ENCODE results near the gene BRSK2. TPM values are rescaled to one million over a fixed set of nuclear protein-coding genes. Genes with fewer than 3 reads are reported as not detected.

Gene BRSK2
- total RNA-seq, 2 donors from 2014 or later: 67.5 to 113 TPM

DNA sequence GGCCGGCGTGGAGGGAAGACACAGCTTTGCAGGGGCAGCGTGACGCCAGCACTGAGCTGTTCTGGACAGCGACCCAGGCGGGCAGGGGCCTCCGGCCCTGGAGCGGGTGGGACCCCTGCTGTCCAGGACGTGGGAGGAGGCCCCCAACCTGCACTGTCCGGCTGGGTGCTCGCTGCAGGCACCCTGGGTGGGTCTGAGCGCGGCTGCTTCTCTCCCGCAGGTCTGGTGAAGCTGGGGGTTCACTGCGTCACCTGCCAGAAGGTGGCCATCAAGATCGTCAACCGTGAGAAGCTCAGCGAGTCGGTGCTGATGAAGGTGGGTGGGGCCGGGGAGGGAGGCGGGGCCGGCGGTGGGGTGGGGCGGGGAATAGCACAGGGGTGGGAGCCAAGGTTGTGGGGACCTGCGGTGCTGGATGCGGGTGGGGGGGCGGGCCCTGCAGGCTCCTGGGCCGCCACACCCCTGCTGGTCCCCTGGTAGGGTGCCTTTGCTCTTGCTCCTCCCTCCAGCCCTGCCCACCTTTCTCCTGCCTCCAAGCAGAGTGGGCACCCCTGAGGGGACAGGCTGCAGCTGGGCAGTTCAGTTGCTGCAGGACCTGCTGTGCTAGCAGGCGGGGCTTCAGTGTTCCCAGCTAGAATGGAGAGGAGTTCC, 46.2 kb downstream of the BRSK2 start:
- TF ChIP-seq, protein P1, sequence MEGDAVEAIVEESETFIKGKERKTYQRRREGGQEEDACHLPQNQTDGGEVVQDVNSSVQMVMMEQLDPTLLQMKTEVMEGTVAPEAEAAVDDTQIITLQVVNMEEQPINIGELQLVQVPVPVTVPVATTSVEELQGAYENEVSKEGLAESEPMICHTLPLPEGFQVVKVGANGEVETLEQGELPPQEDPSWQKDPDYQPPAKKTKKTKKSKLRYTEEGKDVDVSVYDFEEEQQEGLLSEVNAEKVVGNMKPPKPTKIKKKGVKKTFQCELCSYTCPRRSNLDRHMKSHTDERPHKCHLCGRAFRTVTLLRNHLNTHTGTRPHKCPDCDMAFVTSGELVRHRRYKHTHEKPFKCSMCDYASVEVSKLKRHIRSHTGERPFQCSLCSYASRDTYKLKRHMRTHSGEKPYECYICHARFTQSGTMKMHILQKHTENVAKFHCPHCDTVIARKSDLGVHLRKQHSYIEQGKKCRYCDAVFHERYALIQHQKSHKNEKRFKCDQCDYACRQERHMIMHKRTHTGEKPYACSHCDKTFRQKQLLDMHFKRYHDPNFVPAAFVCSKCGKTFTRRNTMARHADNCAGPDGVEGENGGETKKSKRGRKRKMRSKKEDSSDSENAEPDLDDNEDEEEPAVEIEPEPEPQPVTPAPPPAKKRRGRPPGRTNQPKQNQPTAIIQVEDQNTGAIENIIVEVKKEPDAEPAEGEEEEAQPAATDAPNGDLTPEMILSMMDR (IDR thresholded peaks at IDR 0.05): no peak
- TF ChIP-seq POLR2A (IDR thresholded peaks at IDR 0.05): no peak
- Histone ChIP-seq H3K36me3 (replicated peaks in 1 of 2; ENCODE audit: insufficient read depth in 1 of 2, low read depth in 2 of 2) (no peaks in the 10 kb centered on the region), H3K27me3 (no peaks in the 10 kb centered on the region), H3K9me3 (no peaks in the 10 kb centered on the region), H3K27ac (peak overlapping the region in 1 of 4 donors; percentile 32), H3K4me3 (no peak overlapping the region), H3K4me1 (peaks cover 55% of the 10 kb centered on the region)
- ATAC-seq (no peak), DNase-seq (no peak)
- WGBS, 2 donors: 26 to 42% methylated on average over 4 to 27 of the region's 29 CpGs
- intact Hi-C loops (cut with DNase I): no loop called here

GRCh38 chr11:1436468-1437039, 46.8 kb downstream of the BRSK2 start:
- Histone ChIP-seq H3K4me3 (no peak overlapping the region), H3K27me3 (no peaks in the 10 kb centered on the region), H3K27ac (peak overlapping the region in 2 of 4 donors; percentile 32 to 44), H3K4me1 (peaks cover 55% of the 10 kb centered on the region), H3K9me3 (no peaks in the 10 kb centered on the region), H3K36me3 (replicated peaks in 1 of 2; ENCODE audit: insufficient read depth in 1 of 2, low read depth in 2 of 2) (no peaks in the 10 kb centered on the region)
- TF ChIP-seq, protein P1 (IDR thresholded peaks at IDR 0.05): no peak
- no peak for TF ChIP-seq POLR2A (IDR thresholded peaks at IDR 0.05)
- WGBS, 2 donors: 38 to 39% methylated on average over 3 to 13 of the region's 13 CpGs
- ATAC-seq: no peak
- intact Hi-C loops (cut with DNase I): no loop called here
- DNase-seq: no peak

GRCh38 chr11:1437500-1437899, 47.8 kb downstream of the BRSK2 start:
- DNase-seq (peak; percentile 74 to 88 (median 78)), ATAC-seq (peak; percentile 83)
- Histone ChIP-seq H3K36me3 (replicated peaks in 1 of 2; ENCODE audit: insufficient read depth in 1 of 2, low read depth in 2 of 2) (peaks cover 0 to 2% of the 10 kb centered on the region in 2 donors), H3K4me1 (peaks cover 55% of the 10 kb centered on the region), H3K4me3 (no peak overlapping the region), H3K27ac (peak overlapping the region in 2 of 4 donors; percentile 16 to 44), H3K9me3 (no peaks in the 10 kb centered on the region), H3K27me3 (no peaks in the 10 kb centered on the region)
- TF ChIP-seq, protein P1 (IDR thresholded peaks at IDR 0.05): no peak
- peak in 1 of 3 donors; percentile 6 for TF ChIP-seq POLR2A (IDR thresholded peaks at IDR 0.05)
- 38% methylated on average over 6 of the region's 6 CpGs; no CpG with 5 or more reads in 1 of the 2 donors for WGBS, 2 donors
- intact Hi-C loops (cut with DNase I): no loop called here

GRCh38 chr11:1438261-1438966, 48.7 kb downstream of the BRSK2 start:
- Histone ChIP-seq H3K27ac (peak overlapping the region in 2 of 4 donors; percentile 16 to 22), H3K4me1 (peaks cover 52% of the 10 kb centered on the region), H3K9me3 (no peaks in the 10 kb centered on the region), H3K36me3 (replicated peaks in 1 of 2; ENCODE audit: insufficient read depth in 1 of 2, low read depth in 2 of 2) (peaks cover 0 to 4% of the 10 kb centered on the region in 2 donors), H3K4me3 (no peak overlapping the region), H3K27me3 (no peaks in the 10 kb centered on the region)
- intact Hi-C loops (cut with DNase I): no loop called here
- TF ChIP-seq, protein P1 (IDR thresholded peaks at IDR 0.05): no peak
- TF ChIP-seq POLR2A (IDR thresholded peaks at IDR 0.05): no peak
- ATAC-seq (no peak), DNase-seq (peak in 2 of 4 donors; percentile 57 to 60)
- whole genome bisulfite sequencing, 2 donors: 45 to 52% methylated on average over 5 to 19 of the region's 19 CpGs
